Progenitor cell of endocrine pancreas (in vitro differentiated cells): ENCODE data around the gene ZNF804B. TPM values are rescaled to one million over a fixed set of nuclear protein-coding genes. Genes with fewer than 3 reads are reported as not detected.

Source experiments
- DNase-seq: peaks from one replicate; pipeline ENCODE4 v3.0.0; 2021; ENCODE audit warnings: low spot score; ENCODE audit not compliant: unreplicated experiment
- H3K27ac Mint-ChIP-seq: 2 replicates; pipeline ENCODE4 v1.8.0; 2021; ENCODE audit warnings: mild to moderate bottlenecking, moderate library complexity, mixed read lengths
- H3K27me3 Mint-ChIP-seq: 2 replicates; pipeline ENCODE4 v1.8.0; 2021; ENCODE audit warnings: mixed read lengths
- H3K36me3 Mint-ChIP-seq: 2 replicates; pipeline ENCODE4 v1.8.0; 2022; ENCODE audit warnings: mixed read lengths; ENCODE audit not compliant: insufficient read depth
- H3K4me1 Mint-ChIP-seq: 2 replicates; pipeline ENCODE4 v1.8.0; 2021; ENCODE audit warnings: low read depth, mixed read lengths
- H3K4me3 Mint-ChIP-seq: 2 replicates; pipeline ENCODE4 v1.8.0; 2021; ENCODE audit warnings: low read depth, mild to moderate bottlenecking, moderate library complexity, mixed read lengths
- H3K9me3 Mint-ChIP-seq: 2 replicates; pipeline ENCODE4 v1.8.0; 2021; ENCODE audit warnings: low read depth, mixed read lengths
- CTCF ChIP-seq: fragments of 200-600 bp; sonication (generic); IDR thresholded peaks from one replicate; pipeline ENCODE4 v1.5.0; 2021; ENCODE audit warnings: antibody characterized with exemption, mild to moderate bottlenecking; ENCODE audit not compliant: unreplicated experiment
- total RNA-seq: library from RNA; stranded (reverse); gene quantifications from 2 replicates; pipeline ENCODE4 v1.2.1, GENCODE V29; 2021

The ZNF804B gene
- total RNA-seq, 1 donor from 2014 or later, result not detected

DNA sequence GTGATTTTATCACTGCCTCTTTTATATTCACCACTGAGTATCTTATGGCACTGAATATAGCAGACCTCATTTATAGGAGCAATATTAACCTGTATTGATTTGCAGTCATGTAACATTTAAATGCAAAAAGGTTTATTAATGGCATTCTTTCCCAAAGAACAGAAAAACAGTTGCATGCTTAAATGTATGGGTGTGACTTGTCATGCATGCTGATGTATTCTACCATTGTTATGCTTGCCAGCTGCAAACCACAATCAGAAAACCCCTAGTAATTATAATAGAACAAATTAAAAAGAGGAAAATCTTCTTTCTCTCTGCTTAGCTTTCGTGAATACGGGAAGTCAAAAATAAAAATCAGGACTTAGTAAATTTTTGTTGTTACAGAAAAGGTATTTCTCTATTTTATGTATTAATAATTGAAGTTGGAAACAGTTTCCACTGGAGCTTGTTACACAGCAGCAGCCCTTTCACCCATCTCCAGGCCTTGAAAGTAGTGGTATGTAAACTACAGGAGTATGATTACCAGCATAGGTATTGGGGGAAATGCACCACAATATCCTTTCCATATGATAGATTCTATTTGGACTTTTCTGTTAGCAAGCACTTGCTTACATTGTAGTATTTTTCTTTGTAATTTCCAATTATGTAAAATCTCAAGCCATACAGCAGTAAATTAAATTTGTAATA lies 183.5 kb downstream of the ZNF804B start:
- Mint-ChIP-seq H3K27me3 (no peaks in the 10 kb centered on the region), H3K4me3 (no peak overlapping the region), H3K9me3 (peaks cover 10% of the 10 kb centered on the region), H3K36me3 (no peaks in the 10 kb centered on the region), H3K27ac (no peak overlapping the region), H3K4me1 (peaks cover 2% of the 10 kb centered on the region)
- TF ChIP-seq CTCF, result no peak
- no peak for DNase-seq

DNA sequence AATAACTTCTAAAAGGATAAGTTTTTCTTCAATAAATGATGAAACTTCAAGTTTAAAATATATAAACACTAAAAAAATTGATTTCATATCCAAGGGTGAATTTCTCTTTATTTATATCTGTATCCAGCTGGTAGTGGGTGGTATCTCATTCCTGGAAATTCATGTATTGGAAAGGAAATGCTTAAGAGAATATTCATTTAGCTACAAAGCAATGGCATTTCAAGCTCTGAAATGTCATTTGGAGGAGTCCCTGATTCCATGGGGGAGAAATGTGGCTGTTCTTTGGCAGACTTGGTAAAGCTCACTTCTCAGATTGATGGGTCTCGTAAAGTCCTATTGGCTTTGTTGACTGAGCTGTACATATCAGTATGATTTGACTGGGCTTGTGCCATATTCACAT lies 192.3 kb downstream of the ZNF804B start:
- Mint-ChIP-seq H3K4me1 (no peaks in the 10 kb centered on the region), H3K27ac (no peak overlapping the region), H3K36me3 (no peaks in the 10 kb centered on the region), H3K27me3 (no peaks in the 10 kb centered on the region), H3K9me3 (no peaks in the 10 kb centered on the region), H3K4me3 (no peak overlapping the region)
- DNase-seq, result no peak
- TF ChIP-seq CTCF, result no peak

DNA sequence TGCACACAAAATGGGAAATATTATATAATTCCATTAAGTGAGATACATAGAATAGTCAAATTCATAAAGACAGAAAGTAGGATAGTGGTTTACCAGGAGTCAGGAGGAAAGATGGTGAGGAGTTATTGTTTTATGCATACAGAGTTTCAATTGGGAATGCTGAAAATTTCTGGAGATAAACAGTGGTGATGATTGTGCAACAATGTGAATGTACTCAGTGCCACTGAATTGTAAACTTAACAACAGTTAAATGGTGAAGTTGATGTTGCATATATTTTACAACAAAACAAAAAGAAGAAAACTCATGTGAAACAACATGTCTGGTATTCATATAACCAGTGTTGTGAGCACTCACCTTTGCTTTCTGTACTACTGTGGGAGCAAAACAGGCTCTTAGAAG lies 204.9 kb downstream of the ZNF804B start:
- no peak for TF ChIP-seq CTCF
- Mint-ChIP-seq H3K27ac (no peak overlapping the region), H3K9me3 (no peaks in the 10 kb centered on the region), H3K36me3 (no peaks in the 10 kb centered on the region), H3K27me3 (no peaks in the 10 kb centered on the region), H3K4me1 (peaks cover 2% of the 10 kb centered on the region), H3K4me3 (no peak overlapping the region)
- DNase-seq, result no peak

DNA sequence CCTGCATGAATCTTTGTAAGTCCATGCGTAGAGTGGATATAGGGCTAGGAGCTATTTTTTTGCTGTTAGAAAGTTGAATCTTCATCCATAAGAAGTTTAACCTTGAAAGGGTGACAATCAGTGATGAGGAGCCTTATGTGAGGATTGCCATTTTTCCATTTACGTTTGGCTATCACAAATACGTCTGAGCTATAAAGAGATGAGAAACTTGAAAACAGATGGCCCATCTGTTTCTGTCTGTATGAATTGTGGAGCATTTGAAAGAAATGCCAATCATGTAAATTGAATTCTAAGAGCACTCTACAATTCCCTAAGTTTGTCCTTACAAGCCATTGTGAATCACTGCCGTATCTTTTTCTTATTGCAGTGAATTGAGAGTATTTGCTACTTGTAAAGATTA lies 205.9 kb downstream of the ZNF804B start:
- Mint-ChIP-seq H3K4me1 (no peaks in the 10 kb centered on the region), H3K27me3 (no peaks in the 10 kb centered on the region), H3K9me3 (no peaks in the 10 kb centered on the region), H3K4me3 (no peak overlapping the region), H3K27ac (no peak overlapping the region), H3K36me3 (no peaks in the 10 kb centered on the region)
- TF ChIP-seq CTCF, result no peak
- DNase-seq, result no peak

GRCh38 chr7:88967432-88967831 lies 207.9 kb downstream of the ZNF804B start:
- Mint-ChIP-seq H3K9me3 (no peaks in the 10 kb centered on the region), H3K4me1 (peaks cover 1% of the 10 kb centered on the region), H3K27me3 (no peaks in the 10 kb centered on the region), H3K27ac (no peak overlapping the region), H3K4me3 (no peak overlapping the region), H3K36me3 (no peaks in the 10 kb centered on the region)
- DNase-seq, result no peak
- TF ChIP-seq CTCF, result no peak
